GM20000 (cell line): ENCODE data around the gene EPX.

Experiments used
- DNase-seq: peaks from one replicate; pipeline ENCODE4 v3.0.0; 2012; ENCODE audit warnings: low spot score
- TF ChIP-seq, protein P1 (sequence below): IDR thresholded peaks from 2 replicates; pipeline ENCODE4 v1.5.1; 2012; ENCODE audit warnings: mild to moderate bottlenecking, control low read depth; ENCODE audit errors: extremely low read depth, missing control alignments

EPX gene

DNA sequence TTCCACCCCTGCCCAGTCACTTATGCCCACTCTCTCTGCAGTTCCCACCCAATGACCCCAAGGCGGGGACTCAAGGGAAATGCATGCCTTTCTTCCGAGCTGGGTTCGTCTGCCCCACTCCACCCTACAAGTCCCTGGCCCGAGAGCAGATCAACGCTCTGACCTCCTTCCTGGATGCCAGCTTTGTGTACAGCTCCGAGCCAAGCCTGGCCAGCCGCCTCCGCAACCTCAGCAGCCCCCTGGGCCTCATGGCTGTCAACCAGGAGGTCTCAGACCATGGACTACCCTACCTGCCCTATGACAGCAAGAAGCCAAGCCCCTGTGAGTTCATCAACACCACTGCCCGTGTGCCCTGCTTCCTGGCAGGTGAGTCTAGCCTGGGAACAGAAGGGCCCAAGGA is 59.6 kb downstream of the EPX start:
- DNase-seq, result no peak
- TF ChIP-seq, protein P1, sequence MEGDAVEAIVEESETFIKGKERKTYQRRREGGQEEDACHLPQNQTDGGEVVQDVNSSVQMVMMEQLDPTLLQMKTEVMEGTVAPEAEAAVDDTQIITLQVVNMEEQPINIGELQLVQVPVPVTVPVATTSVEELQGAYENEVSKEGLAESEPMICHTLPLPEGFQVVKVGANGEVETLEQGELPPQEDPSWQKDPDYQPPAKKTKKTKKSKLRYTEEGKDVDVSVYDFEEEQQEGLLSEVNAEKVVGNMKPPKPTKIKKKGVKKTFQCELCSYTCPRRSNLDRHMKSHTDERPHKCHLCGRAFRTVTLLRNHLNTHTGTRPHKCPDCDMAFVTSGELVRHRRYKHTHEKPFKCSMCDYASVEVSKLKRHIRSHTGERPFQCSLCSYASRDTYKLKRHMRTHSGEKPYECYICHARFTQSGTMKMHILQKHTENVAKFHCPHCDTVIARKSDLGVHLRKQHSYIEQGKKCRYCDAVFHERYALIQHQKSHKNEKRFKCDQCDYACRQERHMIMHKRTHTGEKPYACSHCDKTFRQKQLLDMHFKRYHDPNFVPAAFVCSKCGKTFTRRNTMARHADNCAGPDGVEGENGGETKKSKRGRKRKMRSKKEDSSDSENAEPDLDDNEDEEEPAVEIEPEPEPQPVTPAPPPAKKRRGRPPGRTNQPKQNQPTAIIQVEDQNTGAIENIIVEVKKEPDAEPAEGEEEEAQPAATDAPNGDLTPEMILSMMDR, result no peak

DNA sequence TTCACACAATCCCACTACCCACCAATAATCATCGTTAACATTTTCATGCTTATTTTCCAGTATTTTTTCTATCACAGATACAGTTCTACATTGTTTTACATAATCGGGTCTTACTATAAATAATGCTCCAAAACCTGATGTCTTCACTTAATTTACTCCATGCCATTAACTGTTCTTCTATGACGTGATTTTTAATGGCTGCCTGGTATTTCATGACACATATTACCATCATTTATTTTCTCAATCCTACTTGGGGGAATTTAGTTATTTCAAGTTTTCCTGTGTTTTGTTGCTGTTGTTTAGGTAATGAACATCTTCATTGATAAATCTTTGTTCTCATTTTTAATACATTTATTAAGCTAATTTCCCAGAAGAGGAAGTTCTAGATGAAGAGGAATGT is 60.6 kb downstream of the EPX start:
- TF ChIP-seq, protein P1, result no peak
- DNase-seq, result no peak
